NCI-H146 treated with DMSO at 0.1 percent for 48 hours (cell line): ENCODE measurements around the gene RAPGEF2.
"Not testable (repeated sequence)": the region's sequence is repeated elsewhere in the genome, so short reads cannot be mapped to it uniquely, and the experiment has no call there.

Experiments used
- DNase-seq: peaks from one replicate; lab custom pipeline; 2025; ENCODE audit not compliant: unreplicated experiment; lab: John Stamatoyannopoulos, UW

The RAPGEF2 gene

GRCh38 chr4:159158083-159158617, 55.3 kb downstream of the RAPGEF2 start:
- peak; percentile 32 for DNase-seq

- no peak for DNase-seq
These were observed 56.1 kb downstream of the RAPGEF2 start for GRCh38 chr4:159158985-159159384.

GRCh38 chr4:159159611-159160010, 56.7 kb downstream of the RAPGEF2 start:
- peak; percentile 87 for DNase-seq

GRCh38 chr4:159160242-159160641, 57.4 kb downstream of the RAPGEF2 start:
- DNase-seq: no peak

GRCh38 chr4:159161436-159161835, 58.6 kb downstream of the RAPGEF2 start:
- DNase-seq: not testable (repeated sequence)

GRCh38 chr4:159162576-159162975, 59.7 kb downstream of the RAPGEF2 start:
- DNase-seq: no peak

- no peak for DNase-seq
These were observed 60.6 kb downstream of the RAPGEF2 start for GRCh38 chr4:159163521-159163920.

GRCh38 chr4:159169404-159170302, 66.8 kb downstream of the RAPGEF2 start:
- no peak for DNase-seq

- DNase-seq: no peak
These were observed 68.4 kb downstream of the RAPGEF2 start for GRCh38 chr4:159171287-159171686.

- DNase-seq: no peak
These were observed 71.0 kb downstream of the RAPGEF2 start for GRCh38 chr4:159173886-159174285.

- DNase-seq: no peak
These were observed 71.8 kb downstream of the RAPGEF2 start for GRCh38 chr4:159174645-159175084.

GRCh38 chr4:159175085-159175988, 72.5 kb downstream of the RAPGEF2 start:
- peak; percentile 54 for DNase-seq

GRCh38 chr4:159175989-159176375, 73.1 kb downstream of the RAPGEF2 start:
- DNase-seq: no peak

- DNase-seq: no peak
These were observed 74.6 kb downstream of the RAPGEF2 start for GRCh38 chr4:159177265-159178150.

GRCh38 chr4:159178151-159178546, 75.3 kb downstream of the RAPGEF2 start:
- DNase-seq: no peak

- no peak for DNase-seq
These were observed 76.4 kb downstream of the RAPGEF2 start for GRCh38 chr4:159178979-159179969.

- DNase-seq: not testable (repeated sequence)
These were observed 81.2 kb downstream of the RAPGEF2 start for GRCh38 chr4:159183885-159184605.

GRCh38 chr4:159185591-159186023, 82.7 kb downstream of the RAPGEF2 start:
- no peak for DNase-seq
